K562 (cell line): ENCODE measurements around the gene MALAT1. TPM values are rescaled to one million over a fixed set of nuclear protein-coding genes. Genes with fewer than 3 reads are reported as not detected.

ENCODE experiments used
- NRF1 ChIP-seq, 2 experiments: fragments of 450-650 bp; IDR thresholded peaks in 1 of 2; conservative IDR thresholded peaks in 1 of 2; 2 replicates each; pipeline ENCODE4 v1.6.1; 2014; ENCODE audit warnings: mild to moderate bottlenecking in 2 of 2
- TCF3 ChIP-seq: sonication (generic); formaldehyde crosslinking; IDR thresholded peaks from 2 replicates; pipeline ENCODE4 v1.4.0; 2020; ENCODE audit warnings: mild to moderate bottlenecking, missing genetic modification reagents
- TEAD1 ChIP-seq, 2 experiments: fragments of 450-650 bp in 1 of 2; sonication (generic) in 1 of 2; formaldehyde crosslinking; IDR thresholded peaks; 2 replicates each; pipeline versions ENCODE4 v1.4.0 to v1.8.0; 2020 to 2022; ENCODE audit warnings: mild to moderate bottlenecking in 2 of 2, missing genetic modification reagents in 1 of 2
- ZC3H8 ChIP-seq: fragments of 450-650 bp; IDR thresholded peaks from 2 replicates; pipeline ENCODE4 v1.6.1; 2017
- ZNF217 ChIP-seq: sonication (generic); formaldehyde crosslinking; IDR thresholded peaks from 2 replicates; pipeline ENCODE4 v1.8.0; 2022; ENCODE audit warnings: mild to moderate bottlenecking, missing genetic modification reagents
- ZNF311 ChIP-seq: fragments of 250-450 bp; sonication (Bioruptor Pico); IDR thresholded peaks from 2 replicates; pipeline ENCODE4 v1.4.0; 2020; ENCODE audit warnings: mild to moderate bottlenecking, moderate library complexity
- polyA plus RNA-seq, 8 experiments: library from polyadenylated mRNA; depleted of rRNA in 4 of 8; stranded (reverse) in 5 of 8; unstranded in 3 of 8; fragments of >200 nt; fragmentation: Nextera tagmentation in 2 of 8; fragmentation: Illumina TruSeq in 1 of 8; extraction: Ambion mirVana in 2 of 8; extraction: Trizol in 1 of 8; gene quantifications; 2 replicates each; pipeline versions ENCODE4 v1.2.1 to v1.2.3, GENCODE V29; 2011 to 2014; ENCODE audit warnings: inconsistent platforms in 1 of 8, missing spikeins in 1 of 8
- total RNA-seq, 7 experiments: library from RNA; depleted of rRNA in 6 of 7; stranded (reverse); fragments of >200 nt in 6 of 7; fragmentation: Illumina TruSeq in 2 of 7; extraction: Trizol in 2 of 7; gene quantifications; 2 replicates each; pipeline versions ENCODE4 v1.2.1 to v1.2.3, GENCODE V29; 2011 to 2021; ENCODE audit warnings: low replicate concordance in 1 of 7
- TF ChIP-seq, protein P1 (sequence below): fragments of 450-650 bp; IDR thresholded peaks from 2 replicates; pipeline ENCODE4 v1.6.1; 2018; ENCODE audit not compliant: partially characterized antibody
- TF ChIP-seq, protein P2 (sequence below): IDR thresholded peaks from 2 replicates; pipeline ENCODE4 v1.6.1; 2011; ENCODE audit warnings: borderline replicate concordance, low read depth, mild to moderate bottlenecking, moderate library complexity, low read length; ENCODE audit not compliant: insufficient read depth, poor library complexity, severe bottlenecking
- TF ChIP-seq, protein P3 (sequence below), 3 experiments: IDR thresholded peaks in 2 of 3; conservative IDR thresholded peaks in 1 of 3; 2 replicates each; pipeline ENCODE4 v1.5.1; 2011 to 2012; ENCODE audit warnings: low read length in 3 of 3, mild to moderate bottlenecking in 3 of 3, control low read depth in 2 of 3, improper control_type of control experiment in 1 of 3, inconsistent platforms in 1 of 3, low read depth in 1 of 3, mixed read lengths in 1 of 3, moderate library complexity in 1 of 3; ENCODE audit not compliant: insufficient read depth in 2 of 3

The MALAT1 gene
- total and polyA plus RNA-seq, 9 of the 15 experiments (the other 6 are each of a cell fraction or from before 2014, with no cell fraction given) = 363 to 8,715 (median 2,351) TPM

DNA sequence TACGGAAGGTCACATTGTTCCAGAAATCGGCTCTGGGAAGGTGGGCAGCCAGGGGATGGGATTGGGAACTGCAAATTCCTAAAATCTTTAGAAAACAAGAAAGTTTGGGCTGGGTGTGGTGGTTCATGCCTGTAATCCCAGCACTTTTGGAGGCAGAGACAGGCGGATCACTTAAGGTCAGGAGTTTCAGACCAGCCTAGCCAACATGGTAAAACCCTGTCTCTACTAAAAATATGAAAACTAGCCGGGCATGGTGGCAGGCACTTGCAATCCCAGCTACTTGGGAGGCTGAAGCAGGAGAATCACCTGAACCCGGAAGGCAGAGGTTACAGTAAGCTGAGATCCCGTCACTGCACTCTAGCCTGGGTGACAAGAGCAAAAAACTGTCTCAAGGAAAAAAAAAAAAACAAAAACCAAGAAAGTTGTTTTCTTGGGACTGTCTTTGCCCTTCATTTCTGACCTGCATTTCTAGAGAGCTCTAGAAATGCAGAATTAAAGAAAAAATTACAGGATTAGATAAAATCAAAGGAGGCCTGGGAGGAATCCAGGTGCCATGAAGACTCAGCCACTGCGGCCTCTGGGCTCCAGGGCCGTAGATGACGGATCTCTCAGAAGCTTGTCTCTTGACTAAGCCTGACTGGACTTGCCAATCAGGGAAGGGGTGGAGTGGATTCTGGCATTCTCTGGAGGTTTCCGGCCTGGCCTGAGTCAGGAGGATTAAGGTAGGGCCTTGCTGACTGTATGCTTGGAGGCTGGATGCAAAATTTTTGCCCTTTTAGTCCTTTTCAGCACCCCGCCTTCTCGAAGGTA lies 5.3 kb upstream of the MALAT1 start (continued):
- TF ChIP-seq, protein P1, sequence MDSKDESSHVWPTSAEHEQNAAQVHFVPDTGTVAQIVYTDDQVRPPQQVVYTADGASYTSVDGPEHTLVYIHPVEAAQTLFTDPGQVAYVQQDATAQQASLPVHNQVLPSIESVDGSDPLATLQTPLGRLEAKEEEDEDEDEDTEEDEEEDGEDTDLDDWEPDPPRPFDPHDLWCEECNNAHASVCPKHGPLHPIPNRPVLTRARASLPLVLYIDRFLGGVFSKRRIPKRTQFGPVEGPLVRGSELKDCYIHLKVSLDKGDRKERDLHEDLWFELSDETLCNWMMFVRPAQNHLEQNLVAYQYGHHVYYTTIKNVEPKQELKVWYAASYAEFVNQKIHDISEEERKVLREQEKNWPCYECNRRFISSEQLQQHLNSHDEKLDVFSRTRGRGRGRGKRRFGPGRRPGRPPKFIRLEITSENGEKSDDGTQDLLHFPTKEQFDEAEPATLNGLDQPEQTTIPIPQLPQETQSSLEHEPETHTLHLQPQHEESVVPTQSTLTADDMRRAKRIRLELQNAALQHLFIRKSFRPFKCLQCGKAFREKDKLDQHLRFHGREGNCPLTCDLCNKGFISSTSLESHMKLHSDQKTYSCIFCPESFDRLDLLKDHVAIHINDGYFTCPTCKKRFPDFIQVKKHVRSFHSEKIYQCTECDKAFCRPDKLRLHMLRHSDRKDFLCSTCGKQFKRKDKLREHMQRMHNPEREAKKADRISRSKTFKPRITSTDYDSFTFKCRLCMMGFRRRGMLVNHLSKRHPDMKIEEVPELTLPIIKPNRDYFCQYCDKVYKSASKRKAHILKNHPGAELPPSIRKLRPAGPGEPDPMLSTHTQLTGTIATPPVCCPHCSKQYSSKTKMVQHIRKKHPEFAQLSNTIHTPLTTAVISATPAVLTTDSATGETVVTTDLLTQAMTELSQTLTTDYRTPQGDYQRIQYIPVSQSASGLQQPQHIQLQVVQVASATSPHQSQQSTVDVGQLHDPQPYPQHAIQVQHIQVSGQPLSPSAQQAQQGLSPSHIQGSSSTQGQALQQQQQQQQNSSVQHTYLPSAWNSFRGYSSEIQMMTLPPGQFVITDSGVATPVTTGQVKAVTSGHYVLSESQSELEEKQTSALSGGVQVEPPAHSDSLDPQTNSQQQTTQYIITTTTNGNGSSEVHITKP = peak; percentile 74
- TF ChIP-seq ZNF311 (CRISPR knock-in tag) (no peak), ZNF217 (CRISPR knock-in tag) (no peak), TCF3 (CRISPR knock-in tag) (0 out of 2 replicates have a peak, but pooled peaks have one; percentile 20), TEAD1 (CRISPR knock-in tag; IDR thresholded peaks at IDR 0.05) (0 out of 4 replicates have a peak, but pooled peaks of 1 of the 2 experiments have one; percentile 41), NRF1 (conservative IDR thresholded peaks at IDR 0.05 in 1 of 2, IDR thresholded peaks at IDR 0.05 in 1 of 2) (peak; percentile 40 to 45; a peak in 3 of 4 replicates), ZC3H8 (no peak)
- TF ChIP-seq, protein P2, sequence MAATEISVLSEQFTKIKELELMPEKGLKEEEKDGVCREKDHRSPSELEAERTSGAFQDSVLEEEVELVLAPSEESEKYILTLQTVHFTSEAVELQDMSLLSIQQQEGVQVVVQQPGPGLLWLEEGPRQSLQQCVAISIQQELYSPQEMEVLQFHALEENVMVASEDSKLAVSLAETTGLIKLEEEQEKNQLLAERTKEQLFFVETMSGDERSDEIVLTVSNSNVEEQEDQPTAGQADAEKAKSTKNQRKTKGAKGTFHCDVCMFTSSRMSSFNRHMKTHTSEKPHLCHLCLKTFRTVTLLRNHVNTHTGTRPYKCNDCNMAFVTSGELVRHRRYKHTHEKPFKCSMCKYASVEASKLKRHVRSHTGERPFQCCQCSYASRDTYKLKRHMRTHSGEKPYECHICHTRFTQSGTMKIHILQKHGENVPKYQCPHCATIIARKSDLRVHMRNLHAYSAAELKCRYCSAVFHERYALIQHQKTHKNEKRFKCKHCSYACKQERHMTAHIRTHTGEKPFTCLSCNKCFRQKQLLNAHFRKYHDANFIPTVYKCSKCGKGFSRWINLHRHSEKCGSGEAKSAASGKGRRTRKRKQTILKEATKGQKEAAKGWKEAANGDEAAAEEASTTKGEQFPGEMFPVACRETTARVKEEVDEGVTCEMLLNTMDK = no peak
- TF ChIP-seq, protein P3, sequence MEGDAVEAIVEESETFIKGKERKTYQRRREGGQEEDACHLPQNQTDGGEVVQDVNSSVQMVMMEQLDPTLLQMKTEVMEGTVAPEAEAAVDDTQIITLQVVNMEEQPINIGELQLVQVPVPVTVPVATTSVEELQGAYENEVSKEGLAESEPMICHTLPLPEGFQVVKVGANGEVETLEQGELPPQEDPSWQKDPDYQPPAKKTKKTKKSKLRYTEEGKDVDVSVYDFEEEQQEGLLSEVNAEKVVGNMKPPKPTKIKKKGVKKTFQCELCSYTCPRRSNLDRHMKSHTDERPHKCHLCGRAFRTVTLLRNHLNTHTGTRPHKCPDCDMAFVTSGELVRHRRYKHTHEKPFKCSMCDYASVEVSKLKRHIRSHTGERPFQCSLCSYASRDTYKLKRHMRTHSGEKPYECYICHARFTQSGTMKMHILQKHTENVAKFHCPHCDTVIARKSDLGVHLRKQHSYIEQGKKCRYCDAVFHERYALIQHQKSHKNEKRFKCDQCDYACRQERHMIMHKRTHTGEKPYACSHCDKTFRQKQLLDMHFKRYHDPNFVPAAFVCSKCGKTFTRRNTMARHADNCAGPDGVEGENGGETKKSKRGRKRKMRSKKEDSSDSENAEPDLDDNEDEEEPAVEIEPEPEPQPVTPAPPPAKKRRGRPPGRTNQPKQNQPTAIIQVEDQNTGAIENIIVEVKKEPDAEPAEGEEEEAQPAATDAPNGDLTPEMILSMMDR (IDR thresholded peaks at IDR 0.05 in 2 of 3, conservative IDR thresholded peaks at IDR 0.05 in 1 of 3; ENCODE audit: insufficient read depth in 2 of 3, low read depth in 1 of 3, low read length in 3 of 3) = no peak
